KMS-11 (cell line): ENCODE measurements around the gene TMPRSS13.

ENCODE experiments used
- H2AFZ ChIP-seq: fragments of 200-600 bp; sonication (generic); 2 replicates; pipeline ENCODE4 v1.6.1; 2016; ENCODE audit warnings: antibody characterized with exemption, mixed run types, low read depth
- H3K27ac ChIP-seq: fragments of 200-600 bp; sonication (generic); 2 replicates; pipeline ENCODE4 v1.6.1; 2016; ENCODE audit warnings: mild to moderate bottlenecking, mixed run types
- H3K27me3 ChIP-seq: fragments of 200-600 bp; sonication (generic); 2 replicates; pipeline ENCODE4 v1.6.1; 2017; ENCODE audit warnings: mild to moderate bottlenecking, low read depth, mixed run types, moderate library complexity; ENCODE audit not compliant: insufficient read depth
- H3K36me3 ChIP-seq: fragments of 200-600 bp; sonication (generic); 2 replicates; pipeline ENCODE4 v1.6.1; 2017; ENCODE audit warnings: mild to moderate bottlenecking, mixed run types; ENCODE audit not compliant: insufficient read depth
- H3K4me1 ChIP-seq: fragments of 200-600 bp; sonication (generic); 2 replicates; pipeline ENCODE4 v1.6.1; 2016; ENCODE audit warnings: mild to moderate bottlenecking, low read depth, mixed run types; ENCODE audit not compliant: poor library complexity, severe bottlenecking
- H3K4me2 ChIP-seq: fragments of 200-600 bp; sonication (generic); 2 replicates; pipeline ENCODE4 v1.7.0; 2016; ENCODE audit warnings: mild to moderate bottlenecking, mixed run types
- H3K4me3 ChIP-seq: fragments of 200-600 bp; sonication (generic); IDR thresholded peaks from 2 replicates; pipeline ENCODE4 v1.6.1; 2017; ENCODE audit warnings: low read depth, low read length, mixed read lengths; ENCODE audit not compliant: insufficient read depth
- H3K79me2 ChIP-seq: fragments of 200-600 bp; sonication (generic); 2 replicates; pipeline ENCODE4 v1.6.1; 2016; ENCODE audit warnings: low read depth, mixed run types; ENCODE audit not compliant: insufficient read depth
- H3K9ac ChIP-seq: fragments of 200-600 bp; sonication (generic); 2 replicates; pipeline ENCODE4 v1.6.1; 2016; ENCODE audit warnings: mild to moderate bottlenecking, mixed run types
- H4K20me1 ChIP-seq: fragments of 200-600 bp; sonication (generic); 2 replicates; pipeline ENCODE4 v1.6.1; 2016; ENCODE audit warnings: mild to moderate bottlenecking, mixed run types; ENCODE audit not compliant: insufficient read depth
- TF ChIP-seq, protein P1 (sequence below): fragments of 200-600 bp; sonication (generic); conservative IDR thresholded peaks from 2 replicates; pipeline ENCODE4 v1.6.1; 2017; ENCODE audit warnings: low read depth, mild to moderate bottlenecking, antibody characterized with exemption, low read length, moderate library complexity, mixed read lengths

The TMPRSS13 gene

DNA sequence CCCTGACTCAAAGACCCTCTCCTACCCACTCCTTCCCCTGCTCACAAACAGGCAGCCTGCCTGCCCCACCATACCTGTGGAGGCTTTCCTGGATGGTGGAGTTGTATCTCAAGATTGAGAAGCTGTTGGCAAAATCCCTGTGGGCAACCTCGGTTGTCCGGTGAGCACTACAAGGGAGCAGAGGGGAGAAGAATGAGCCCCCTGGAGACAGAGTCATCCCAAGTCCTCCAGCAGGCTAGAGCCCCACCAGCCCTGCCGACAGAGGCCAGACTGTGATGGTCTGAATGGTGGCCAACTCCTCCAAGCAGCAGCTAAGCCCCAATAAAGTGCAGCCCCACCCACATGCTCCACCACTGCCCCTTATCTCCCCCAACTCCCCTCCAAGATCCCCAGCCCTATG lies 17.5 kb downstream of the TMPRSS13 start:
- Histone ChIP-seq H3K4me2 (no peak overlapping the region), H3K36me3 (no peaks in the 10 kb centered on the region), H3K27ac (no peak overlapping the region), H3K9ac (no peak overlapping the region), H3K4me3 (no peak overlapping the region), H2AFZ (no peak overlapping the region), H4K20me1 (no peaks in the 10 kb centered on the region), H3K79me2 (no peaks in the 10 kb centered on the region), H3K4me1 (peaks cover 8% of the 10 kb centered on the region), H3K27me3 (no peaks in the 10 kb centered on the region)
- TF ChIP-seq, protein P1, sequence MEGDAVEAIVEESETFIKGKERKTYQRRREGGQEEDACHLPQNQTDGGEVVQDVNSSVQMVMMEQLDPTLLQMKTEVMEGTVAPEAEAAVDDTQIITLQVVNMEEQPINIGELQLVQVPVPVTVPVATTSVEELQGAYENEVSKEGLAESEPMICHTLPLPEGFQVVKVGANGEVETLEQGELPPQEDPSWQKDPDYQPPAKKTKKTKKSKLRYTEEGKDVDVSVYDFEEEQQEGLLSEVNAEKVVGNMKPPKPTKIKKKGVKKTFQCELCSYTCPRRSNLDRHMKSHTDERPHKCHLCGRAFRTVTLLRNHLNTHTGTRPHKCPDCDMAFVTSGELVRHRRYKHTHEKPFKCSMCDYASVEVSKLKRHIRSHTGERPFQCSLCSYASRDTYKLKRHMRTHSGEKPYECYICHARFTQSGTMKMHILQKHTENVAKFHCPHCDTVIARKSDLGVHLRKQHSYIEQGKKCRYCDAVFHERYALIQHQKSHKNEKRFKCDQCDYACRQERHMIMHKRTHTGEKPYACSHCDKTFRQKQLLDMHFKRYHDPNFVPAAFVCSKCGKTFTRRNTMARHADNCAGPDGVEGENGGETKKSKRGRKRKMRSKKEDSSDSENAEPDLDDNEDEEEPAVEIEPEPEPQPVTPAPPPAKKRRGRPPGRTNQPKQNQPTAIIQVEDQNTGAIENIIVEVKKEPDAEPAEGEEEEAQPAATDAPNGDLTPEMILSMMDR: no peak

DNA sequence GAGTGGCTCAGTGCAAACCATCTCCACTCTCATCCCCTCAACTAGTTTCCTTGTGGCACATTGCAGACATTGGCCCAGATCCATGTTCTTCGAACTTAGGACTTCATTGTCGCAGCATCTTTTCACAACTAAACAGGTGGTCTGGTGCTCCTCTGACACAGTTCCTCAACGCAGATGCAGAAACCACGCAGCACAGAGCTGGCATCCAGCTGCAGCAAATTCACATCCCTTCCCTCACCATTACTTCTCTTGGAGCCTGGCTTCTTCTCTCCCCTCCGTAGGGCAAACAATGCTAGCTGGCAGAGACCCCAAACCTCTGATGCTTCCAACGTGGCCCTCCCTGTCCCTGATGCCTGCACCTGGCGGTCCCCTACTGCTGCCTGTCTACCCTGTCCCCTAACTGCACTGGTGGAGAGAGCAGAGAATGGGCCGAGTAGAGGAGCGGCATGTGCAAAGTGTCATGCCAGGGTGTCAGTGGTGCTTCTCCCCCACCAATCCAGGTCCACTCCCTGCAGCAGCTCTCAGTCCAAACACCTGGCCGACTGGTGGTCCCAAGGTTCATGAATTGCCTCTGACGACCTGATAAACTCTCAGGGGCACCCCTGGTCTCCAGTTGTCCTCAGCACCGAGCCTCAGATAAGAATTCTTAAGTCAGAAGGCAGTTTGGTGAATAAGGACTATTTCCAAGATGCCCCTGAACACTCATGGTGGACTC lies 18.1 kb downstream of the TMPRSS13 start:
- H4K20me1 ChIP-seq: no peaks in the 10 kb centered on the region
- no peaks in the 10 kb centered on the region for H3K27me3 ChIP-seq
- peaks cover 8% of the 10 kb centered on the region for H3K4me1 ChIP-seq
- no peak overlapping the region for H3K4me3 ChIP-seq
- H3K9ac ChIP-seq: no peak overlapping the region
- H2AFZ ChIP-seq: no peak overlapping the region
- H3K79me2 ChIP-seq: no peaks in the 10 kb centered on the region
- H3K4me2 ChIP-seq: no peak overlapping the region
- TF ChIP-seq, protein P1: no peak
- no peaks in the 10 kb centered on the region for H3K36me3 ChIP-seq
- H3K27ac ChIP-seq: no peak overlapping the region

DNA sequence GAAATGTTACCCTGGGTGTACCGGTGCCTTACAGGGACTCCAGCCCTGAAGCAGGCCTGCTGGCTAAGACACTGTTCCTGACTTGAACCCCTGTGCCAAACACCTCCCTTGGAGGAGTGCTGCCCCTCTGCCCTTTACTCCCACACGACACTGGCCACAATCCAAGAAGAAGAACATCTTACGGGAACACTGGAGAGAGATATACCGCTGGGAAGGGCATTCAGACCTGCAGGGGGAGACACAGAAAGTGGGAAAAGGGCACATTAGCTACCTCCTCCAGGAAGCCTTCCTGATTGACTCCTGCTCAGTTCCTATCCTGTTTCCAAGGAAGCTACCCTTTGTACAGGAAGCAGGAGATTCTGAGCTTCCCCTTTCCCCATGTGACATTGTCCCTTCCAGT lies 18.7 kb downstream of the TMPRSS13 start:
- Histone ChIP-seq H3K36me3 (no peaks in the 10 kb centered on the region), H3K79me2 (no peaks in the 10 kb centered on the region), H3K9ac (no peak overlapping the region), H4K20me1 (no peaks in the 10 kb centered on the region), H3K4me1 (peaks cover 8% of the 10 kb centered on the region), H3K27ac (no peak overlapping the region), H2AFZ (no peak overlapping the region), H3K4me2 (no peak overlapping the region), H3K4me3 (no peak overlapping the region), H3K27me3 (no peaks in the 10 kb centered on the region)
- TF ChIP-seq, protein P1: no peak

DNA sequence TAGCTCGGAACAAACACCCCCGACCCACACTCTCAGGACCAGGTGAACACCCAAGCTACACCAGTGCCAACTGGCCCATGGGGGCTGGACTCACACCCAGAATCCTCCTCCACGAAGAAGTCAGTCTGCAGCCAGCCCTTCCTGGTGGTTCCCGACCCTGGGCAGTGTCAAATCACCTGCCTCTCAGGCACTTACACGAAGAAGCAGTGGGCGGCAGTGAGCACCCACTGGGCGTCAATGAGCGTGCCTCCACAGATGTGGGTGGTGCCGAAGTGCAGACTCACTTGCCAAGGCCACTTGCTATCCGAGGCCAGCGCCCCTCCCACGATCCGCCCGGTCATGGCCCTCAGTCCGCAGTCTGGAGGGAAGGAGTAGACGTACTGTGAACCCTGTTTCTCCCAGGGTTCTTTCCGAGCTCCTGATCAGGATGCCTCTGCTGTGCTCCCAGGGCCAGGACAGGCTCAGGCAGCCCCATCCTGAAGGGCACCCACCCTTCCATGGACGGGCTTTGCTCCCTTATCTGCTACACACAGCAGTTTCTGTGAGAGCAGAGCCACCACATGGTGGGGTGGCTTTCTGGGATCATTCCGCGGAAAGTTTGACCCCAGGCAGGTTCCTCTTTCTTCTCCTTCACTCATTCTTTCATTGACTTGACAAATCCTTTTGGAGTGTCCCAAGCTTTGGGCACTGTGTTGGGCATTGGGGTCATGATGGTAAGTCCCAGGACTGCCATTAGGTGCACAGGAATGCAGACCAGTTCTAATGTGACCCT lies 19.4 kb downstream of the TMPRSS13 start:
- no peaks in the 10 kb centered on the region for H3K79me2 ChIP-seq
- TF ChIP-seq, protein P1: no peak
- no peaks in the 10 kb centered on the region for H3K27me3 ChIP-seq
- H3K4me1 ChIP-seq: peaks cover 8% of the 10 kb centered on the region
- no peak overlapping the region for H3K9ac ChIP-seq
- no peaks in the 10 kb centered on the region for H4K20me1 ChIP-seq
- no peaks in the 10 kb centered on the region for H3K36me3 ChIP-seq
- no peak overlapping the region for H2AFZ ChIP-seq
- no peak overlapping the region for H3K4me2 ChIP-seq
- H3K27ac ChIP-seq: no peak overlapping the region
- no peak overlapping the region for H3K4me3 ChIP-seq
